OCI-LY7 (cell line): ENCODE data around the gene FAM90A1. TPM values are rescaled to one million over a fixed set of nuclear protein-coding genes. Genes with fewer than 3 reads are reported as not detected.
A peak's percentile ranks its signal among the peaks of the same experiment; 100 is the strongest.
"Not testable (repeated sequence)": the region's sequence is repeated elsewhere in the genome, so short reads cannot be mapped to it uniquely, and the experiment has no call there.

ENCODE experiments used
- BruUV-seq: library from RNA; stranded (reverse); fragments of 400-500 nt; replicated peaks from 2 replicates; lab custom pipeline; 2021; lab: Mats Ljungman, UMichigan
- CTCF ChIA-PET: fragments of 300-600 bp; sonication (Branson Sonifier 250); formaldehyde crosslinking; loops from one replicate; lab custom pipeline; 2022; ENCODE audit warnings: antibody characterized with exemption; ENCODE audit not compliant: unreplicated experiment; lab: Charles Lee
- POLR2A ChIA-PET: fragments of 300-600 bp; sonication (Branson Sonifier 250); formaldehyde crosslinking; loops from one replicate; lab custom pipeline; 2022; ENCODE audit warnings: antibody characterized with exemption; lab: Charles Lee
- DNase-seq: peaks from one replicate; pipeline ENCODE4 v3.0.0-alpha.2; 2015; ENCODE audit warnings: low spot score
- H2AFZ ChIP-seq: fragments of 200-600 bp; sonication (generic), shearing (Covaris generic); 2 replicates; pipeline ENCODE4 v1.6.1; 2014; ENCODE audit warnings: mild to moderate bottlenecking, antibody characterized with exemption, low read length, moderate library complexity
- H3K27ac ChIP-seq: fragments of 200-600 bp; sonication (generic); 2 replicates; pipeline ENCODE4 v1.5.1; 2014; ENCODE audit warnings: mixed run types, low read depth, mild to moderate bottlenecking, moderate library complexity, low read length, inconsistent platforms; ENCODE audit not compliant: poor library complexity, severe bottlenecking
- H3K36me3 ChIP-seq: fragments of 200-600 bp; sonication (generic); 2 replicates; pipeline ENCODE4 v1.6.1; 2014; ENCODE audit warnings: mild to moderate bottlenecking, antibody characterized with exemption, low read length, moderate library complexity, mixed read lengths; ENCODE audit not compliant: insufficient read depth
- H3K4me1 ChIP-seq: fragments of 200-600 bp; sonication (generic); 2 replicates; pipeline ENCODE4 v1.5.1; 2014; ENCODE audit warnings: mild to moderate bottlenecking, low read length; ENCODE audit not compliant: insufficient read depth, poor library complexity, severe bottlenecking
- H3K4me2 ChIP-seq: fragments of 200-600 bp; sonication (generic); 2 replicates; pipeline ENCODE4 v1.6.1; 2014; ENCODE audit warnings: mild to moderate bottlenecking, low read length
- H3K4me3 ChIP-seq: fragments of 200-600 bp; sonication (generic); 2 replicates; pipeline ENCODE4 v1.5.1; 2014; ENCODE audit warnings: mild to moderate bottlenecking, low read depth, low read length; ENCODE audit not compliant: poor library complexity, severe bottlenecking
- H3K79me2 ChIP-seq: fragments of 200-600 bp; sonication (generic); 2 replicates; pipeline ENCODE4 v1.6.1; 2016; ENCODE audit warnings: low read depth, mild to moderate bottlenecking, low read length, moderate library complexity, mixed read lengths; ENCODE audit not compliant: insufficient read depth
- H3K9me2 ChIP-seq: fragments of 200-600 bp; sonication (generic); 2 replicates; pipeline ENCODE4 v1.6.1; 2016; ENCODE audit warnings: mild to moderate bottlenecking, low read length, mixed read lengths; ENCODE audit not compliant: insufficient read depth
- H3K9me3 ChIP-seq: fragments of 200-600 bp; sonication (generic); 2 replicates; pipeline ENCODE4 v1.6.1; 2014; ENCODE audit warnings: mild to moderate bottlenecking, mixed run types, low read length, mixed read lengths
- H4K20me1 ChIP-seq: fragments of 200-600 bp; sonication (generic); 2 replicates; pipeline ENCODE4 v1.6.1; 2014; ENCODE audit warnings: mild to moderate bottlenecking, antibody characterized with exemption, low read length, moderate library complexity, mixed read lengths; ENCODE audit not compliant: insufficient read depth
- CTCF ChIP-seq: fragments of 200-600 bp; sonication (generic); conservative IDR thresholded peaks from 2 replicates; pipeline ENCODE4 v1.5.1; 2014; ENCODE audit warnings: mild to moderate bottlenecking, antibody characterized with exemption, low read length, moderate library complexity, mixed read lengths
- intact Hi-C: fragments of 100-400 bp; cut with micrococcal nuclease; formaldehyde crosslinking; loops from one replicate; pipeline ENCODE4 v1.10.0; 2022; ENCODE audit not compliant: unreplicated experiment
- total RNA-seq, 2 experiments: library from RNA; depleted of rRNA in 1 of 2; stranded (reverse); fragments of >200 nt in 1 of 2; shearing (Covaris generic) in 1 of 2; gene quantifications; 2 replicates each; pipeline ENCODE4 v1.2.3, GENCODE V29; 2014 to 2022

Gene FAM90A1
- total RNA-seq, 2 experiments from 2014 or later, result not detected

DNA sequence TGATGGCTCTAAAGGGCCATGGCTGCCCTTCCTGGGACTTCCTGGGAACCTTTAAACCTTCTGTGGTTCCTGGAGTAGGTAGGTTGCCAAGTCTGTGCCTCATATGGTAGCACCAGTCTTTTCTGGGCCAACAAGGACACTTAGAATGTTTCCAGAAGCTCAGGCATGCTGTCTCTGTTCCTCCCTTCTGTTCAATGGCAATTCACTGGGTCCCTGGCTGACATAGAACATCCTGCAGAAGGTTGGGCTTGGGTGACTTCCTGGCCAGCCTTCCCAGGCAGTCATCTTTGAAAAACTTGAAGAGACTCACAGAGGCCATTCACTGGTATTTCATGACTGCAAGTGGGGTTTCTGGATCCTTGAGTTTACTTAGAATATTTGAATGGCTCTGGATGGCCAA lies 46.1 kb downstream of the FAM90A1 start:
- BruUV-seq, H3K4me1 ChIP-seq, H3K36me3 ChIP-seq, H3K27ac ChIP-seq, H3K4me3 ChIP-seq, H3K9me3 ChIP-seq, intact Hi-C loops, H3K4me2 ChIP-seq, DNase-seq, H3K9me2 ChIP-seq, CTCF ChIA-PET, H3K79me2 ChIP-seq, H2AFZ ChIP-seq, H4K20me1 ChIP-seq: not testable (repeated sequence)
- POLR2A ChIA-PET, result interaction anchor here (0.6 kb wide), 1 partner anchor 1170 kb away, joined by 3 read pairs; no protein-coding TSS in a partner anchor

GRCh38 chr12:8179989-8180585 lies 47.3 kb downstream of the FAM90A1 start:
- BruUV-seq, H3K36me3 ChIP-seq, H3K27ac ChIP-seq, H3K79me2 ChIP-seq, POLR2A ChIA-PET, H3K9me2 ChIP-seq, H3K9me3 ChIP-seq, CTCF ChIA-PET, H4K20me1 ChIP-seq, H3K4me1 ChIP-seq, intact Hi-C loops: not testable (repeated sequence)
- peak; percentile 70 for TF ChIP-seq CTCF
- peak; percentile 63 for DNase-seq
- H2AFZ ChIP-seq, result peak overlapping the region; percentile 67; the same call in 1 of the 2 replicates
- peak overlapping the region; percentile 49 for H3K4me2 ChIP-seq
- H3K4me3 ChIP-seq, result peak overlapping the region; percentile 65

GRCh38 chr12:8172911-8173310 lies 54.5 kb downstream of the FAM90A1 start:
- H4K20me1 ChIP-seq, H3K79me2 ChIP-seq, H3K4me2 ChIP-seq, H3K9me2 ChIP-seq, H2AFZ ChIP-seq, H3K4me1 ChIP-seq, H3K27ac ChIP-seq, H3K36me3 ChIP-seq, H3K4me3 ChIP-seq, H3K9me3 ChIP-seq, CTCF ChIA-PET, DNase-seq, BruUV-seq, POLR2A ChIA-PET, intact Hi-C loops: not testable (repeated sequence)

Other genes starting within 250 kb of the FAM90A1 start
- gene FOXJ2, start 194.9 kb downstream of the FAM90A1 start, total RNA-seq (2014; rRNA removed; shearing (Covaris generic)), result 4.1 and 5.7 TPM in 2 replicates
- gene FOXJ2, start 194.9 kb downstream of the FAM90A1 start, total RNA-seq (2022), result 9.3 and 9.9 TPM in 2 replicates
- gene C3AR1, start 161.3 kb downstream of the FAM90A1 start, total RNA-seq (2014; rRNA removed; shearing (Covaris generic)), result not detected in 2 replicates
- gene C3AR1, start 161.3 kb downstream of the FAM90A1 start, total RNA-seq (2022), result not detected in 2 replicates
- 34.7 and 35.6 TPM in 2 replicates for gene NECAP1, start 145.3 kb downstream of the FAM90A1 start, total RNA-seq (2014; rRNA removed; shearing (Covaris generic))
- gene NECAP1, start 145.3 kb downstream of the FAM90A1 start, total RNA-seq (2022), result 27.1 and 29.0 TPM in 2 replicates
- gene CLEC4A, start 104.0 kb downstream of the FAM90A1 start, total RNA-seq (2014; rRNA removed; shearing (Covaris generic)), result 0.50 and 2.4 TPM in 2 replicates
- 0.41 and 0.99 TPM in 2 replicates for gene CLEC4A, start 104.0 kb downstream of the FAM90A1 start, total RNA-seq (2022)
- not detected in 2 replicates for gene ZNF705A, start 70.6 kb downstream of the FAM90A1 start, total RNA-seq (2014; rRNA removed; shearing (Covaris generic))
- gene ZNF705A, start 70.6 kb downstream of the FAM90A1 start, total RNA-seq (2022), result not detected in 2 replicates
- gene CLEC6A, start 228.3 kb upstream of the FAM90A1 start, total RNA-seq (2014; rRNA removed; shearing (Covaris generic)), result not detected in 2 replicates
- gene CLEC6A, start 228.3 kb upstream of the FAM90A1 start, total RNA-seq (2022), result not detected in 2 replicates